Brain microvascular endothelial cell (primary cell): ENCODE results near the gene LRRC57.

ENCODE experiments used
- DNase-seq: peaks from one replicate; pipeline ENCODE4 v3.0.0-alpha.2; 2020
- H3K27ac ChIP-seq: fragments of 250-450 bp; sonication (Bioruptor Pico); 2 replicates; pipeline ENCODE4 v1.5.1; 2020; ENCODE audit warnings: mild to moderate bottlenecking, moderate library complexity
- H3K27me3 ChIP-seq: fragments of 250-450 bp; sonication (Bioruptor Pico); replicated peaks from 2 replicates; pipeline ENCODE4 v1.5.1; 2020; ENCODE audit warnings: mild to moderate bottlenecking
- H3K36me3 ChIP-seq: fragments of 250-450 bp; sonication (Bioruptor Pico); replicated peaks from 2 replicates; pipeline ENCODE4 v1.5.1; 2020; ENCODE audit warnings: mild to moderate bottlenecking
- H3K4me3 ChIP-seq: 2 replicates; pipeline ENCODE4 v1.5.1; 2011; ENCODE audit warnings: low read depth, mild to moderate bottlenecking, control low read depth, low read length, moderate library complexity
- CTCF ChIP-seq: IDR thresholded peaks from 2 replicates; pipeline ENCODE4 v1.5.1; 2011; ENCODE audit warnings: low read depth, mild to moderate bottlenecking, moderate library complexity, low read length, control low read depth, inconsistent platforms; ENCODE audit errors: missing control alignments
- in situ Hi-C: cut with HindIII; loops from 2 replicates; pipeline ENCODE4 v1.10.0; 2017; ENCODE audit warnings: low sequenced_read_pairs, low pct_ligation_motif_present

LRRC57 gene

GRCh38 chr15:42548249-42549031 is at the start of gene LRRC57, which contains the start of gene HAUS2:
Gene LRRC57, minus strand, starts transcription at chr15:42548793. Its CDS starts 359 bp downstream, at chr15:42548434.
Gene HAUS2, plus strand, starts transcription at chr15:42548838. Its CDS starts 35 bp downstream, at chr15:42548873.
- peak; percentile 63 for DNase-seq
- Histone ChIP-seq H3K27me3 (no peaks in the 10 kb centered on the region), H3K4me3 (peak within 1 kb of the TSS; percentile 94), H3K27ac (peak within 1 kb of the TSS; percentile 37), H3K36me3 (peaks cover 3% of the 10 kb centered on the region)
- in situ Hi-C loops = no loop called here
- no peak for TF ChIP-seq CTCF

- no peak for TF ChIP-seq CTCF
- Histone ChIP-seq H3K4me3 (no peak overlapping the region), H3K27ac (no peak overlapping the region), H3K27me3 (no peaks in the 10 kb centered on the region), H3K36me3 (no peaks in the 10 kb centered on the region)
- DNase-seq = no peak
- in situ Hi-C loops = no loop called here
Observed at GRCh38 chr15:42595626-42596240, 47.1 kb upstream of the LRRC57 start.

- no peak overlapping the region for H3K4me3 ChIP-seq
Observed at GRCh38 chr15:42594095-42594494, 45.5 kb upstream of the LRRC57 start.

GRCh38 chr15:42593143-42593542 is 44.5 kb upstream of the LRRC57 start:
- no peaks in the 10 kb centered on the region for H3K36me3 ChIP-seq
- no peak for DNase-seq
- no peak for TF ChIP-seq CTCF
- H3K4me3 ChIP-seq = no peak overlapping the region
- in situ Hi-C loops = no loop called here
- H3K27ac ChIP-seq = no peak overlapping the region
- H3K27me3 ChIP-seq = no peaks in the 10 kb centered on the region

More at GRCh38 chr15:42594095-42594494, 45.5 kb upstream of the LRRC57 start:
- Histone ChIP-seq H3K36me3 (no peaks in the 10 kb centered on the region), H3K27me3 (no peaks in the 10 kb centered on the region), H3K27ac (no peak overlapping the region)
- DNase-seq = no peak
- TF ChIP-seq CTCF = no peak
- in situ Hi-C loops = no loop called here

GRCh38 chr15:42592716-42593115 is 44.1 kb upstream of the LRRC57 start:
- Histone ChIP-seq H3K36me3 (no peaks in the 10 kb centered on the region), H3K27ac (no peak overlapping the region), H3K4me3 (no peak overlapping the region), H3K27me3 (no peaks in the 10 kb centered on the region)
- no peak for DNase-seq
- in situ Hi-C loops = no loop called here
- no peak for TF ChIP-seq CTCF
